Cardiac muscle cell (in vitro differentiated cells and primary cell): ENCODE data around the gene GPX5. TPM values are rescaled to one million over a fixed set of nuclear protein-coding genes. Genes with fewer than 3 reads are reported as not detected.
"Not testable (repeated sequence)": the region's sequence is repeated elsewhere in the genome, so short reads cannot be mapped to it uniquely, and the experiment has no call there.

Source experiments
- DNase-seq, 2 donors: peaks; one replicate each; pipeline versions ENCODE4 v3.0.0 to v3.0.0-alpha.2; 2010 to 2017; ENCODE audit warnings: low read depth in 1 of 2, low spot score in 1 of 2
- H3K27ac ChIP-seq: fragments of 200-600 bp; sonication (generic); 2 replicates; pipeline ENCODE4 v1.5.1; 2016
- H3K27me3 ChIP-seq: fragments of 200-600 bp; sonication (generic); 2 replicates; pipeline ENCODE4 v1.6.0; 2016; ENCODE audit warnings: control low read depth
- H3K36me3 ChIP-seq: fragments of 200-600 bp; sonication (generic); 2 replicates; pipeline ENCODE4 v1.5.1; 2016; ENCODE audit warnings: control low read depth
- H3K4me1 ChIP-seq: fragments of 200-600 bp; sonication (generic); 2 replicates; pipeline ENCODE4 v1.8.1; 2017; ENCODE audit warnings: low read depth, mild to moderate bottlenecking, mixed run types
- H3K4me3 ChIP-seq: fragments of 200-600 bp; sonication (generic); 2 replicates; pipeline ENCODE4 v1.5.1; 2016; ENCODE audit warnings: mild to moderate bottlenecking
- H3K9me3 ChIP-seq: fragments of 200-600 bp; sonication (generic); 2 replicates; pipeline ENCODE4 v1.5.1; 2017; ENCODE audit warnings: low read depth, mild to moderate bottlenecking, control low read depth
- polyA plus RNA-seq: library from polyadenylated mRNA; unstranded; fragments of >200 nt; fragmentation: Nextera tagmentation; extraction: Ambion mirVana; gene quantifications from 2 replicates; pipeline ENCODE4 v1.2.1, GENCODE V29; 2016
- total RNA-seq: library from RNA; depleted of rRNA; stranded (reverse); fragments of >200 nt; gene quantifications from 2 replicates; pipeline ENCODE4 v1.2.3, GENCODE V29; 2016
- TF ChIP-seq, protein P1 (sequence below): IDR thresholded peaks from 2 replicates; pipeline ENCODE4 v1.5.1; 2012; ENCODE audit warnings: low read depth, mild to moderate bottlenecking, low read length

The GPX5 gene
- total and polyA plus RNA-seq, 2 experiments from 2014 or later = 0.30 to 3.6 TPM

DNA sequence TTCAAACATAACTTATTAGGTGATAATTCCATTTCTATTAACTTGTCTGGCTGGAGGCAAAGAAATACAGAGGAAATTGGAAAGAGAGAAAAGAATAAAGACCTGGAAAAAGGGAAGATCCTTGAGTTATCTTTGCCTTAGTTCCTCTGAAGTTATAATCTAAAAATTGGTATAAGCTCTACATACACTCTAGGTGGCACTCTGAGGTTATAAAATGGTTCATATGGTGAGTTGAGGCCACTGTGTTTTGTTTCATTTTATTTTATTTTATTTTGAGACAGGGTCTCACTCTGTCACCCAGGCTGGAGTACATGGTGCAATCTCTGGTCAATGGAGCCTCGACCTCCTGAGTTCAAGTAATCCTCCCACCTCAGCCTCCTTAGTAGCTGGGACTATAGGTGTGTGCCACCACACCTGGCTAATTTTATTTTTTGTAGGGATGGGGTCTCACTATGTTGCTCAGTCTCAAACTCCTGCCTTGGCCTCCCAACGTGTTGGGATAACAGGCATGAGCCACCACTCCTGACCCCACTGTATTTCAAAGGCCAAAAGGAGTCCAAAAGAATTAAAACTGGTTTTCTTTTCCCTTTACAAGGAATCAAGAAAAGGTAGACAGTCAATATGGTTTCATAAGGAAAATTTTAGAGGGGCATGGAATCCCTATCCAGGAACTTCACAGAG is 29.4 kb upstream of the GPX5 start:
- no peaks in the 10 kb centered on the region for H3K4me1 ChIP-seq
- H3K27ac ChIP-seq = no peak overlapping the region
- H3K4me3 ChIP-seq = no peak overlapping the region
- H3K9me3 ChIP-seq = no peaks in the 10 kb centered on the region
- H3K27me3 ChIP-seq = no peaks in the 10 kb centered on the region
- TF ChIP-seq, protein P1, sequence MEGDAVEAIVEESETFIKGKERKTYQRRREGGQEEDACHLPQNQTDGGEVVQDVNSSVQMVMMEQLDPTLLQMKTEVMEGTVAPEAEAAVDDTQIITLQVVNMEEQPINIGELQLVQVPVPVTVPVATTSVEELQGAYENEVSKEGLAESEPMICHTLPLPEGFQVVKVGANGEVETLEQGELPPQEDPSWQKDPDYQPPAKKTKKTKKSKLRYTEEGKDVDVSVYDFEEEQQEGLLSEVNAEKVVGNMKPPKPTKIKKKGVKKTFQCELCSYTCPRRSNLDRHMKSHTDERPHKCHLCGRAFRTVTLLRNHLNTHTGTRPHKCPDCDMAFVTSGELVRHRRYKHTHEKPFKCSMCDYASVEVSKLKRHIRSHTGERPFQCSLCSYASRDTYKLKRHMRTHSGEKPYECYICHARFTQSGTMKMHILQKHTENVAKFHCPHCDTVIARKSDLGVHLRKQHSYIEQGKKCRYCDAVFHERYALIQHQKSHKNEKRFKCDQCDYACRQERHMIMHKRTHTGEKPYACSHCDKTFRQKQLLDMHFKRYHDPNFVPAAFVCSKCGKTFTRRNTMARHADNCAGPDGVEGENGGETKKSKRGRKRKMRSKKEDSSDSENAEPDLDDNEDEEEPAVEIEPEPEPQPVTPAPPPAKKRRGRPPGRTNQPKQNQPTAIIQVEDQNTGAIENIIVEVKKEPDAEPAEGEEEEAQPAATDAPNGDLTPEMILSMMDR = peak; percentile 20
- peak in 1 of 2 donors; percentile 19 for DNase-seq
- H3K36me3 ChIP-seq = no peaks in the 10 kb centered on the region

DNA sequence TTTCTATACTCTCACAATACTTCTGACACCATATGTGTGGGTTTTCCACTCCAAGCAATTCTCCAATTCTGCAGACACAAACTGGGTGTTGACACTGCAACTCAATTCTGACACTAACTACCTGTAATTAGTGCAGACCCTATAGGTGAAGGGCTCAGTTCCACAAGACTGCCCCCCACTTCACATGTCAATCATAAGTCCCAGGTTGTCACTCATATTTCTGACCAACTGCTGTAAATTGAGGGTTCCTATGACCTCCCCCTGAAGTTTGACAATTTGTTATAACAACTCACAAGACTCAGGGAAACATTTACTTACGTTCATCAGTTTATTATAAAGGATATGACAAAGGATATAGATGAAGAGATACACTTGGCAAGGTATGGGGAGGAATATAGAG is 28.4 kb upstream of the GPX5 start:
- Histone ChIP-seq H3K27ac (no peak overlapping the region), H3K4me3 (no peak overlapping the region), H3K36me3 (no peaks in the 10 kb centered on the region), H3K9me3 (no peaks in the 10 kb centered on the region), H3K4me1 (no peaks in the 10 kb centered on the region), H3K27me3 (no peaks in the 10 kb centered on the region)
- TF ChIP-seq, protein P1 = no peak
- DNase-seq = no peak

DNA sequence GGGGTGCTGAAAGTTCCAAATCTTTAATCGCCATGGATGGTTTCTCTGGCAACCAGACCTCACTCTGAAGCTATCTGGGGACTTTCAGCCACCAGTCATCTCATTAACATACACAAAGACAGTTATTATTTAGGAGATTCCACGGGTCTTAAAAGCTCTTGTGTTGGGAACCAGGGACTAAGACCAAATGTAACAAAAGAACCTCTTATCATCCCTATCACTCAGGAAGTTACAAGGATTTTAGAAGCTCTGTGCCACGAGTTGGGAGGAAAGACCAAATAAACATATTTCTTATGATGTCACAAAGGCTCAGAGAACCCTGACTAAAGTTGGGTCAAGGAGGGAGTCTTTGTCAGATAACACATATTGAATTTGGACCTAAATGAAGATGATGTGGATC is 27.8 kb upstream of the GPX5 start:
- Histone ChIP-seq H3K27me3 (no peaks in the 10 kb centered on the region), H3K4me3 (no peak overlapping the region), H3K27ac (no peak overlapping the region), H3K9me3 (no peaks in the 10 kb centered on the region), H3K36me3 (no peaks in the 10 kb centered on the region), H3K4me1 (no peaks in the 10 kb centered on the region)
- DNase-seq = no peak
- TF ChIP-seq, protein P1 = no peak

DNA sequence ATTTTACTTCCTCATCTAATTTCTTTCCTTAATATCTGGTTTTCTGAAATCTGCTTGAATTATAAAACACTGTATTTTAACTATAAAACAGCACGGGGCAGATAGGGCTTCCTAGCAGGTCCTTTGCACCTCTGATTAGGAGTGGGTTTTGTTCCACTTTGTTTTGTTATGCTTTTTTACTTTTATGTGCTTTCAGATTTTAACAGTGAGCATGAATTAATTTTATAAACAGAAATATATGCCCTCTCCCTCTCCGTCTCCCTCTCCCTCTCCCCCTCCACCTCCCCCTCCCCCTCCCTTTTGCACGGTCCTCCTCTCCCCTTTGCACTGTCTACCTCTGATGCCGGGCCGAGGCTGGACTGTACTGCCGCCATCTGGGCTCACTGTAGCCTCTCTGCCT is 24.4 kb upstream of the GPX5 start:
- no peaks in the 10 kb centered on the region for H3K4me1 ChIP-seq
- DNase-seq = no peak
- no peaks in the 10 kb centered on the region for H3K27me3 ChIP-seq
- TF ChIP-seq, protein P1 = no peak
- H3K9me3 ChIP-seq = no peaks in the 10 kb centered on the region
- no peak overlapping the region for H3K4me3 ChIP-seq
- no peaks in the 10 kb centered on the region for H3K36me3 ChIP-seq
- H3K27ac ChIP-seq = no peak overlapping the region

DNA sequence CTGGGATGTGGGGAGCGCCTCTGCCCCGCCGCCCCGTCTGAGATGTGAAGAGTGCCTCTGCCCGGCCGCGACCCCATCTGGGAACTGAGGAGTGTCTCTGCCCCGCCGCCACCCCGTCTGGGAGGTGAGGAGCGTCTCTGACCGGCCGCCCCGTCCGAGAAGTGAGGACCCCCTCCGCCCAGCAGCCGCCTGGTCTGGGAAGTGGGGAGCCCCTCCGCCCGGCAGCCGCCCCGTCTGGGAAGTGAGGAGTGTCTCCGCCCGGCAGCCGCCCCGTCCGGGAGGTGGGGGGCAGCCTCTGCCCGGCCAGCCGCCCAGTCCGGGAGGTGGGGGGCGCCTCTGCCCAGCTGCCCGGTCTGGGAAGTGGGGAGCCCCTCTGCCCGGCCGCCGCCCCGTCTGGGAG is 23.5 kb upstream of the GPX5 start:
- H3K4me1 ChIP-seq, H3K4me3 ChIP-seq, H3K27ac ChIP-seq, H3K36me3 ChIP-seq, DNase-seq, H3K9me3 ChIP-seq, H3K27me3 ChIP-seq: not testable (repeated sequence)

DNA sequence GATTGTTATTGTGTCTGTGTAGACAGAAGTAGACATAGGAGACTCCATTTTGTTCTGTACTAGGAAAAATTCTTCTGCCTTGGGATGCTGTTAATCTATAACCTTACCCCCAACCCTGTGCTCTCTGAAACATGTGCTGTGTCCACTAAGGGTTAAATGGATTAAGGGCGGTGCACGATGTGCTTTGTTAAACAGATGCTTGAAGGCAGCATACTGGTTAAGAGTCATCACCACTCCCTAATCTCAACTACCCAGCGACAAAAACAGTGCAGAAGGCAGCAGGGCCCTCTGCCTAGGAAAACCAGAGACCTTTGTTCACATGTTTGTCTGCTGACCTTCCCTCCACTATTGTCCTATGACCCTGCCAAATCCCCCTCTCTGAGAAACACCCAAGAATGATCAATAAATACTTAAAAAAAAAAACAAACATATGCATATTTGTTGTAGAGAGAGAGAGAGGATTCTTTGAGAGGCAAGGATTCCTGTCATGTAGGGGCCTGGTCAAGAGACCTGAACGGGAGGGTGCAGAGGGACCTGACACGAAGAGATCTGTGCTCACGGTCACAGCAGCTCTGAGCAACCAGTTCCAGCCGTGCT is 22.9 kb upstream of the GPX5 start:
- not testable (repeated sequence) for DNase-seq, H3K36me3 ChIP-seq, H3K9me3 ChIP-seq, H3K27me3 ChIP-seq, H3K4me1 ChIP-seq, H3K4me3 ChIP-seq, H3K27ac ChIP-seq
